IMR-90 (cell line): Measurements from ENCODE around the gene MTOR. TPM values are rescaled to one million over a fixed set of nuclear protein-coding genes. Genes with fewer than 3 reads are reported as not detected.
"Not testable (repeated sequence)": the region's sequence is repeated elsewhere in the genome, so short reads cannot be mapped to it uniquely, and the experiment has no call there.

Experiments
- ATAC-seq: fragments of 200-7000 bp; cut with Tn5 transposase; 2 replicates; pipeline ENCODE4 v1.9.1; 2020; ENCODE audit warnings: low read depth, mild to moderate bottlenecking, moderate library complexity
- BruUV-seq: library from RNA; stranded (reverse); fragments of 400-500 nt; replicated peaks from 2 replicates; lab custom pipeline; 2021; lab: Mats Ljungman, UMichigan
- CTCF ChIA-PET: fragments of 300-600 bp; formaldehyde crosslinking; extraction: SDS; loops from one replicate; lab custom pipeline; 2021; ENCODE audit warnings: antibody characterized with exemption; lab: Yijun Ruan, JAX
- POLR2A ChIA-PET: fragments of 300-600 bp; sonication (Branson Sonifier 250); formaldehyde crosslinking; loops from one replicate; lab custom pipeline; 2022; ENCODE audit warnings: antibody characterized with exemption; ENCODE audit not compliant: unreplicated experiment; lab: Charles Lee
- DNase-seq: peaks from one replicate; pipeline ENCODE4 v3.0.0; 2013
- H2AFZ ChIP-seq: replicated peaks from 2 replicates; pipeline ENCODE3; 2013; ENCODE audit warnings: low read length, mild to moderate bottlenecking; ENCODE audit not compliant: poor library complexity
- H2AK5ac ChIP-seq: 2 replicates; pipeline ENCODE4 v1.6.1; 2013; ENCODE audit warnings: low read depth, low read length, inconsistent platforms
- H2AK9ac ChIP-seq: replicated peaks from 2 replicates; pipeline ENCODE3; 2013; ENCODE audit warnings: mild to moderate bottlenecking, low read depth, low read length, moderate library complexity; ENCODE audit not compliant: poor library complexity
- H2BK120ac ChIP-seq: 2 replicates; pipeline ENCODE4 v1.6.1; 2013; ENCODE audit warnings: low read depth, low read length, inconsistent platforms
- H2BK15ac ChIP-seq: 3 replicates; pipeline ENCODE4 v1.6.1; 2013; ENCODE audit warnings: low read depth, low read length, inconsistent platforms
- H2BK20ac ChIP-seq: 2 replicates; pipeline ENCODE4 v1.6.1; 2013; ENCODE audit warnings: low read depth, mild to moderate bottlenecking, inconsistent platforms, low read length, moderate library complexity
- H2BK5ac ChIP-seq: 2 replicates; pipeline ENCODE4 v1.6.1; 2013; ENCODE audit warnings: mild to moderate bottlenecking, low read depth, low read length, inconsistent platforms; ENCODE audit not compliant: poor library complexity, severe bottlenecking
- H3K14ac ChIP-seq: replicated peaks from 2 replicates; pipeline ENCODE4 v1.6.1; 2013; ENCODE audit warnings: low read depth, low read length, inconsistent platforms
- H3K18ac ChIP-seq: 2 replicates; pipeline ENCODE4 v1.6.1; 2013; ENCODE audit warnings: low read depth, low read length, control low read depth
- H3K23ac ChIP-seq: 2 replicates; pipeline ENCODE4 v1.6.1; 2013; ENCODE audit warnings: low read depth, low read length, inconsistent platforms
- H3K27ac ChIP-seq: 2 replicates; pipeline ENCODE4 v1.5.1; 2013; ENCODE audit warnings: mild to moderate bottlenecking, control low read depth, low read length; ENCODE audit not compliant: insufficient read depth
- H3K27me3 ChIP-seq: 2 replicates; pipeline ENCODE4 v1.6.1; 2013; ENCODE audit warnings: low read length; ENCODE audit not compliant: control insufficient read depth, insufficient read depth
- H3K36me3 ChIP-seq: 2 replicates; pipeline ENCODE4 v1.6.1; 2013; ENCODE audit warnings: low read length, mixed read lengths; ENCODE audit not compliant: control insufficient read depth, insufficient read depth
- H3K4ac ChIP-seq: 2 replicates; pipeline ENCODE4 v1.6.1; 2013; ENCODE audit warnings: low read depth, low read length, inconsistent platforms
- H3K4me1 ChIP-seq: 2 replicates; pipeline ENCODE4 v1.6.1; 2013; ENCODE audit warnings: low read length, mixed read lengths; ENCODE audit not compliant: control insufficient read depth, insufficient read depth
- H3K4me2 ChIP-seq: 2 replicates; pipeline ENCODE4 v1.6.1; 2013; ENCODE audit warnings: low read depth, mild to moderate bottlenecking, control low read depth, low read length, moderate library complexity
- H3K4me3 ChIP-seq: 2 replicates; pipeline ENCODE4 v1.5.1; 2013; ENCODE audit warnings: low read depth, mild to moderate bottlenecking, control low read depth, low read length, moderate library complexity; ENCODE audit not compliant: insufficient read depth
- H3K56ac ChIP-seq: 2 replicates; pipeline ENCODE4 v1.6.1; 2013; ENCODE audit warnings: low read length, inconsistent platforms; ENCODE audit not compliant: insufficient read depth; ENCODE audit errors: extremely low read depth
- H3K79me1 ChIP-seq, 2 experiments: 2 replicates each; pipeline ENCODE4 v1.6.1; 2013; ENCODE audit warnings: low read length in 2 of 2, inconsistent platforms in 1 of 2, low read depth in 1 of 2
- H3K9ac ChIP-seq: 2 replicates; pipeline ENCODE4 v1.6.1; 2013; ENCODE audit warnings: low read depth, low read length, control low read depth
- H3K9me1 ChIP-seq: 2 replicates; pipeline ENCODE4 v1.6.1; 2013; ENCODE audit warnings: low read length, inconsistent platforms; ENCODE audit not compliant: insufficient read depth
- H3K9me3 ChIP-seq: 2 replicates; pipeline ENCODE4 v1.6.1; 2013; ENCODE audit warnings: low read length; ENCODE audit not compliant: control insufficient read depth, insufficient read depth
- H4K20me1 ChIP-seq: 2 replicates; pipeline ENCODE4 v1.6.1; 2013; ENCODE audit warnings: low read length, inconsistent platforms; ENCODE audit not compliant: insufficient read depth
- H4K5ac ChIP-seq: 2 replicates; pipeline ENCODE4 v1.6.1; 2013; ENCODE audit warnings: mild to moderate bottlenecking, low read depth, low read length, control low read depth
- H4K8ac ChIP-seq, 2 experiments: 2 replicates each; pipeline ENCODE4 v1.6.1; 2013; ENCODE audit warnings: low read depth in 2 of 2, low read length in 2 of 2, control low read depth in 1 of 2, inconsistent platforms in 1 of 2
- H4K91ac ChIP-seq: 2 replicates; pipeline ENCODE4 v1.6.1; 2013; ENCODE audit warnings: low read depth, low read length, inconsistent platforms; ENCODE audit not compliant: insufficient read depth
- WGBS, 2 experiments: methylation state at CpG; one replicate each; pipeline versions ENCODE4 v1.1.5 to v1.1.7; 2013; ENCODE audit warnings: missing lambda C conversion rate in 2 of 2; ENCODE audit not compliant: insufficient read length in 1 of 2; ENCODE audit errors: extremely low coverage in 2 of 2; 5-methylcytosine and 5-hydroxymethylcytosine counted together
- dilution Hi-C: fragments of 300-500 bp; cut with HindIII; formaldehyde crosslinking; loops from one replicate; pipeline ENCODE4 v1.14.3; 2018; ENCODE audit warnings: low sequenced_read_pairs; ENCODE audit not compliant: unreplicated experiment
- in situ Hi-C: fragments of 300-500 bp; cut with MboI; formaldehyde crosslinking; loops from 3 replicates; pipeline ENCODE4 v1.14.3; 2019; ENCODE audit warnings: low sequenced_read_pairs, inconsistent platforms, mixed read lengths
- intact Hi-C: fragments of 100-400 bp; cut with micrococcal nuclease; formaldehyde crosslinking; loops from 2 replicates; pipeline ENCODE4 v1.10.0; 2022
- polyA plus RNA-seq, 3 experiments: library from polyadenylated mRNA; depleted of rRNA; stranded (reverse); fragments of >200 nt; gene quantifications; 2 replicates each; pipeline ENCODE4 v1.2.3, GENCODE V29; 2012; ENCODE audit warnings: low replicate concordance in 1 of 3
- total RNA-seq: library from RNA; depleted of rRNA; stranded (reverse); fragments of >200 nt; gene quantifications from 2 replicates; pipeline ENCODE4 v1.2.3, GENCODE V29; 2012

MTOR gene
- total and polyA plus RNA-seq, 2 of the 4 experiments (the other 2 are of a cell fraction): 19.2 to 36.7 TPM

- in situ Hi-C loops, H3K27ac ChIP-seq, H2AK9ac ChIP-seq, H2BK120ac ChIP-seq, H3K18ac ChIP-seq, H2BK5ac ChIP-seq, H2AK5ac ChIP-seq, H3K56ac ChIP-seq, H3K4me1 ChIP-seq, H3K14ac ChIP-seq, H4K5ac ChIP-seq, CTCF ChIA-PET, H3K9ac ChIP-seq, POLR2A ChIA-PET, H2BK15ac ChIP-seq, H3K4me3 ChIP-seq, dilution Hi-C loops, H3K9me3 ChIP-seq, H4K91ac ChIP-seq, H3K23ac ChIP-seq, H3K79me1 ChIP-seq, H3K9me1 ChIP-seq, H3K4ac ChIP-seq, H2AFZ ChIP-seq, H3K27me3 ChIP-seq, intact Hi-C loops, H3K4me2 ChIP-seq, BruUV-seq, H4K8ac ChIP-seq, H4K20me1 ChIP-seq, H2BK20ac ChIP-seq, ATAC-seq, DNase-seq: not testable (repeated sequence)
- no CpG with 5 or more reads among the region's 3 CpGs for WGBS, 2 experiments
- peaks cover 40% of the 10 kb centered on the region for H3K36me3 ChIP-seq
These were observed 178.6 kb downstream of the MTOR start for GRCh38 chr1:11083784-11084183.
